Measurements from ENCODE around the gene PMP22. TPM values are rescaled to one million over a fixed set of nuclear protein-coding genes. Genes with fewer than 3 reads are reported as not detected.

PMP22 gene
- polyA plus RNA-seq = 7.9 to 12.1 TPM (median 8.1 TPM) in 3 replicates
- 0.60 TPM for polyA plus RNA-seq (2011; ENCODE audit: low read depth)
- polyA plus RNA-seq (2011; cell fraction: cytosol; rRNA removed) = 6.1 and 6.2 TPM in 2 replicates
- 7.9 and 9.3 TPM in 2 replicates for polyA plus RNA-seq (2011; cell fraction: nucleus; rRNA removed)
- 0.82 and 6.6 TPM in 2 replicates for polyA plus RNA-seq (2012; ENCODE audit: low replicate concordance)
- polyA minus RNA-seq = 9.7 to 51.5 TPM (median 19.8 TPM) in 3 replicates
- polyA minus RNA-seq (2011; cell fraction: cytosol; rRNA and poly(A)+ RNA removed) = 6.1 TPM
- 3.6 and 5.4 TPM in 2 replicates for polyA minus RNA-seq (2011; cell fraction: nucleus; rRNA and poly(A)+ RNA removed)

- H3K27me3 ChIP-seq (ENCODE audit: control insufficient read depth, extremely low read depth, insufficient read depth, low read length) = peaks cover 36% of the 10 kb centered on the region
- dilution Hi-C loops (cut with MboI; ENCODE audit: extremely low pct_ligation_motif_present, low sequenced_read_pairs) = no loop called here
Observed at GRCh38 chr17:15265131-15265530, at the start of gene PMP22. Gene PMP22, minus strand, starts transcription at chr17:15265326. Its CDS starts 4,599 bp downstream, at chr17:15260727.

GRCh38 chr17:15311996-15312395, 46.9 kb upstream of the PMP22 start:
- H3K9me3 ChIP-seq (ENCODE audit: control insufficient read depth, low read depth, low read length) = no peaks in the 10 kb centered on the region
- no peak overlapping the region for H3K4me3 ChIP-seq (ENCODE audit: control insufficient read depth in 2 of 3, extremely low read depth in 1 of 3, insufficient read depth in 2 of 3, low read depth in 1 of 3, low read length in 3 of 3)
- H3K79me2 ChIP-seq (ENCODE audit: control insufficient read depth, insufficient read depth, low read length) = no peaks in the 10 kb centered on the region
- no peak for TF ChIP-seq CTCF (optimal IDR thresholded peaks at IDR 0.05 in 1 of 3, IDR thresholded peaks at IDR 0.05 in 1 of 3, conservative IDR thresholded peaks at IDR 0.05 in 1 of 3; ENCODE audit: extremely low read depth in 1 of 3, insufficient read depth in 2 of 3, low read length in 3 of 3)
- no peak for TF ChIP-seq EZH2 (IDR thresholded peaks at IDR 0.05; ENCODE audit: low read length)
- no peaks in the 10 kb centered on the region for H3K36me3 ChIP-seq (ENCODE audit: control insufficient read depth in 2 of 2, extremely low read depth in 1 of 2, insufficient read depth in 2 of 2, low read length in 2 of 2)
- dilution Hi-C loops (cut with MboI; ENCODE audit: extremely low pct_ligation_motif_present, low sequenced_read_pairs) = no loop called here
- no peak for DNase-seq (ENCODE audit: low read depth, low spot score)
- no peak overlapping the region for H2AFZ ChIP-seq (ENCODE audit: control insufficient read depth, low read length)
- no peak overlapping the region for H3K4me2 ChIP-seq (ENCODE audit: control insufficient read depth, extremely low read depth, insufficient read depth, low read depth, low read length)
- no peaks in the 10 kb centered on the region for H3K9me1 ChIP-seq (ENCODE audit: control insufficient read depth, extremely low read depth, insufficient read depth, low read length)
- no peak overlapping the region for H3K27ac ChIP-seq (ENCODE audit: control insufficient read depth, insufficient read depth, low read length)
- no peaks in the 10 kb centered on the region for H4K20me1 ChIP-seq (ENCODE audit: control insufficient read depth, extremely low read depth, insufficient read depth, low read length)
- H3K9ac ChIP-seq (ENCODE audit: control insufficient read depth, extremely low read depth, insufficient read depth, low read length) = no peak overlapping the region
- H3K27me3 ChIP-seq (ENCODE audit: control insufficient read depth, extremely low read depth, insufficient read depth, low read length) = peaks cover 8% of the 10 kb centered on the region
- FAIRE-seq = no peak
- H3K4me1 ChIP-seq (ENCODE audit: control insufficient read depth, extremely low read depth, insufficient read depth, low read length) = no peaks in the 10 kb centered on the region

More at GRCh38 chr17:15265131-15265530, at the start of gene PMP22:
- peaks cover 24% of the 10 kb centered on the region for H3K4me1 ChIP-seq (ENCODE audit: control insufficient read depth, extremely low read depth, insufficient read depth, low read length)
- FAIRE-seq (no peak), DNase-seq (ENCODE audit: low read depth, low spot score) (no peak)
- no peak within 1 kb of the TSS for H2AFZ ChIP-seq (ENCODE audit: control insufficient read depth, low read length)
- TF ChIP-seq EZH2 (IDR thresholded peaks at IDR 0.05; ENCODE audit: low read length) (no peak), CTCF (optimal IDR thresholded peaks at IDR 0.05 in 1 of 3, IDR thresholded peaks at IDR 0.05 in 1 of 3, conservative IDR thresholded peaks at IDR 0.05 in 1 of 3; ENCODE audit: extremely low read depth in 1 of 3, insufficient read depth in 2 of 3, low read length in 3 of 3) (no peak)
- no peak within 1 kb of the TSS for H3K4me2 ChIP-seq (ENCODE audit: control insufficient read depth, extremely low read depth, insufficient read depth, low read depth, low read length)
- H3K27ac ChIP-seq (ENCODE audit: control insufficient read depth, insufficient read depth, low read length) = no peak within 1 kb of the TSS
- H3K9me1 ChIP-seq (ENCODE audit: control insufficient read depth, extremely low read depth, insufficient read depth, low read length) = no peaks in the 10 kb centered on the region
- no peaks in the 10 kb centered on the region for H3K36me3 ChIP-seq (ENCODE audit: control insufficient read depth in 2 of 2, extremely low read depth in 1 of 2, insufficient read depth in 2 of 2, low read length in 2 of 2)
- no peaks in the 10 kb centered on the region for H3K9me3 ChIP-seq (ENCODE audit: control insufficient read depth, low read depth, low read length)
- no peak within 1 kb of the TSS for H3K9ac ChIP-seq (ENCODE audit: control insufficient read depth, extremely low read depth, insufficient read depth, low read length)
- no peaks in the 10 kb centered on the region for H3K79me2 ChIP-seq (ENCODE audit: control insufficient read depth, insufficient read depth, low read length)
- no peaks in the 10 kb centered on the region for H4K20me1 ChIP-seq (ENCODE audit: control insufficient read depth, extremely low read depth, insufficient read depth, low read length)
- H3K4me3 ChIP-seq (ENCODE audit: control insufficient read depth in 2 of 3, extremely low read depth in 1 of 3, insufficient read depth in 2 of 3, low read depth in 1 of 3, low read length in 3 of 3) = no peak within 1 kb of the TSS
